Vagina (tissue), 2 donors: Measurements from ENCODE around the gene NDUFAF8. TPM values are rescaled to one million over a fixed set of nuclear protein-coding genes. Genes with fewer than 3 reads are reported as not detected.

ENCODE experiments used
- DNase-seq, 2 donors: peaks; one replicate each; pipeline ENCODE4 v3.0.0-alpha.2; 2017; ENCODE audit errors: extremely low spot score in 2 of 2
- H3K27ac ChIP-seq: fragments of 200-600 bp; sonication (generic); one replicate; pipeline ENCODE4 v1.5.1; 2019
- H3K27me3 ChIP-seq: fragments of 200-600 bp; sonication (generic); one replicate; pipeline ENCODE4 v1.5.1; 2019
- H3K36me3 ChIP-seq, 2 donors: fragments of 200-600 bp; sonication (generic); one replicate each; pipeline ENCODE4 v1.5.1; 2017 to 2019
- H3K4me1 ChIP-seq: fragments of 200-600 bp; sonication (generic); one replicate; pipeline ENCODE4 v1.5.1; 2019
- H3K4me3 ChIP-seq, 2 donors: fragments of 200-600 bp; sonication (generic); 1 replicate in 1 of 2; 2 replicates in 1 of 2; pipeline ENCODE4 v1.5.1; 2016 to 2019
- H3K9me3 ChIP-seq: fragments of 200-600 bp; sonication (generic); one replicate; pipeline ENCODE4 v1.5.1; 2019
- POLR2A ChIP-seq, 2 donors: fragments of 450-650 bp; IDR thresholded peaks; one replicate each; pipeline ENCODE4 v1.6.1; 2017; ENCODE audit warnings: antibody characterized with exemption in 2 of 2, mild to moderate bottlenecking in 2 of 2, moderate library complexity in 2 of 2
- POLR2AphosphoS5 ChIP-seq, 2 donors: sonication (generic); formaldehyde crosslinking; IDR thresholded peaks; one replicate each; pipeline ENCODE4 v1.9.0; 2017; ENCODE audit warnings: antibody characterized with exemption in 2 of 2, mild to moderate bottlenecking in 2 of 2, low read depth in 1 of 2; ENCODE audit not compliant: insufficient read depth in 1 of 2
- intact Hi-C: fragments of 100-400 bp; cut with DNase I; formaldehyde crosslinking; loops from one replicate; pipeline ENCODE4 v1.15.1; 2023
- total RNA-seq: library from RNA; depleted of rRNA; stranded (reverse); fragments of >200 nt; gene quantifications from one replicate; pipeline ENCODE4 v1.2.3, GENCODE V29; 2016
- TF ChIP-seq, protein P1 (sequence below), 3 experiments: fragments of 450-650 bp in 2 of 3; fragments of 200-600 bp in 1 of 3; sonication (generic) in 1 of 3; IDR thresholded peaks; one replicate each; pipeline ENCODE4 v1.5.1; 2017 to 2019; ENCODE audit warnings: antibody characterized with exemption in 3 of 3, mild to moderate bottlenecking in 2 of 3, moderate library complexity in 2 of 3

Gene NDUFAF8
- total RNA-seq, 1 donor from 2014 or later = 52.5 TPM

DNA sequence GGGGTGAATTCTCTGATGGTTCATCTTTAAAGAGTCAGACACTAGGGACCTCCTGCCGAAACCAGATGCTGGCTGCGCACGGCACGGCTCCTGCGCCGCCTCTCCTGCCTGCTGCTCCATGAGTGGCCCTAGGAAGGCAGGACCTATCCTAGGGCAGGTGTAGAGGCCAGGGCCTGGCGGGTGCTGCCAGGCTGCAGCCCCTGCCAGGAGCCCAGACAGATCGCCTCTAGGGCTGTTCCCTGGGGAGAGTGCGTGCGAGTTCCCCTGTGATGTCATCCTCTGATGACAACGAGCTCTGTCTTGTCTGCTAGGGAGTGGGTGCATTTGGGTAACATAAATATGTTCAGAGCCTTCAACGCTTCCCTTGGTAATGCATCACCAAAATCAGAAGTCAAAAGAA lies 32.1 kb downstream of the NDUFAF8 start:
- peaks cover 0 to 60% of the 10 kb centered on the region in 2 donors for H3K36me3 ChIP-seq
- H3K27me3 ChIP-seq = no peaks in the 10 kb centered on the region
- H3K4me3 ChIP-seq = no peak overlapping the region
- DNase-seq = no peak
- H3K4me1 ChIP-seq = no peaks in the 10 kb centered on the region
- TF ChIP-seq POLR2AphosphoS5 (IDR thresholded peaks at IDR 0.05; ENCODE audit: insufficient read depth in 1 of 2, low read depth in 1 of 2) = no peak
- intact Hi-C loops = no loop called here
- H3K9me3 ChIP-seq = no peaks in the 10 kb centered on the region
- H3K27ac ChIP-seq = no peak overlapping the region

DNA sequence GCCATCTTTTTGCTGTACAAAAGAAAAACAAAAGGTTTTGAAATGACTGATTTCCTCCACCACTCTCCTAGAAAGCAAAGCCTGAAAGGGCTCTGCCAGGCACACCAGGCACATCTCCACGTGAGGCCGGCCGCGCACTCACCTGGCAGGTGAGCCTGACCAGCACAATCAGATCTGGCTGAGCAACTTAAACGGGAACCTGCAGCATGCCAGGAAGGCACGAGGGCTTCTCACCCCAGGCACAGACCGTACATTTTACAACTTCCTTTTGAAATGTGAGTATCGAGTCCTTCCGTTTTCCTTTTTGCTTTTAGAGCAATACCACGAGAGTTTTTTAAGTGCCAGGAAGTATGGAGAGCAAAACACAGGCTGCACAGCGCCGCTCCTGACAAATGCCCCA lies 33.5 kb downstream of the NDUFAF8 start:
- no peak overlapping the region for H3K27ac ChIP-seq
- peaks cover 0 to 61% of the 10 kb centered on the region in 2 donors for H3K36me3 ChIP-seq
- intact Hi-C loops = no loop called here
- TF ChIP-seq POLR2AphosphoS5 (IDR thresholded peaks at IDR 0.05; ENCODE audit: insufficient read depth in 1 of 2, low read depth in 1 of 2) = no peak
- no peak for TF ChIP-seq POLR2A (IDR thresholded peaks at IDR 0.05)
- TF ChIP-seq, protein P1, sequence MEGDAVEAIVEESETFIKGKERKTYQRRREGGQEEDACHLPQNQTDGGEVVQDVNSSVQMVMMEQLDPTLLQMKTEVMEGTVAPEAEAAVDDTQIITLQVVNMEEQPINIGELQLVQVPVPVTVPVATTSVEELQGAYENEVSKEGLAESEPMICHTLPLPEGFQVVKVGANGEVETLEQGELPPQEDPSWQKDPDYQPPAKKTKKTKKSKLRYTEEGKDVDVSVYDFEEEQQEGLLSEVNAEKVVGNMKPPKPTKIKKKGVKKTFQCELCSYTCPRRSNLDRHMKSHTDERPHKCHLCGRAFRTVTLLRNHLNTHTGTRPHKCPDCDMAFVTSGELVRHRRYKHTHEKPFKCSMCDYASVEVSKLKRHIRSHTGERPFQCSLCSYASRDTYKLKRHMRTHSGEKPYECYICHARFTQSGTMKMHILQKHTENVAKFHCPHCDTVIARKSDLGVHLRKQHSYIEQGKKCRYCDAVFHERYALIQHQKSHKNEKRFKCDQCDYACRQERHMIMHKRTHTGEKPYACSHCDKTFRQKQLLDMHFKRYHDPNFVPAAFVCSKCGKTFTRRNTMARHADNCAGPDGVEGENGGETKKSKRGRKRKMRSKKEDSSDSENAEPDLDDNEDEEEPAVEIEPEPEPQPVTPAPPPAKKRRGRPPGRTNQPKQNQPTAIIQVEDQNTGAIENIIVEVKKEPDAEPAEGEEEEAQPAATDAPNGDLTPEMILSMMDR (IDR thresholded peaks at IDR 0.05) = no peak
- no peaks in the 10 kb centered on the region for H3K9me3 ChIP-seq
- H3K4me1 ChIP-seq = peaks cover 9% of the 10 kb centered on the region
- no peak overlapping the region for H3K4me3 ChIP-seq
- H3K27me3 ChIP-seq = no peaks in the 10 kb centered on the region
- no peak for DNase-seq

DNA sequence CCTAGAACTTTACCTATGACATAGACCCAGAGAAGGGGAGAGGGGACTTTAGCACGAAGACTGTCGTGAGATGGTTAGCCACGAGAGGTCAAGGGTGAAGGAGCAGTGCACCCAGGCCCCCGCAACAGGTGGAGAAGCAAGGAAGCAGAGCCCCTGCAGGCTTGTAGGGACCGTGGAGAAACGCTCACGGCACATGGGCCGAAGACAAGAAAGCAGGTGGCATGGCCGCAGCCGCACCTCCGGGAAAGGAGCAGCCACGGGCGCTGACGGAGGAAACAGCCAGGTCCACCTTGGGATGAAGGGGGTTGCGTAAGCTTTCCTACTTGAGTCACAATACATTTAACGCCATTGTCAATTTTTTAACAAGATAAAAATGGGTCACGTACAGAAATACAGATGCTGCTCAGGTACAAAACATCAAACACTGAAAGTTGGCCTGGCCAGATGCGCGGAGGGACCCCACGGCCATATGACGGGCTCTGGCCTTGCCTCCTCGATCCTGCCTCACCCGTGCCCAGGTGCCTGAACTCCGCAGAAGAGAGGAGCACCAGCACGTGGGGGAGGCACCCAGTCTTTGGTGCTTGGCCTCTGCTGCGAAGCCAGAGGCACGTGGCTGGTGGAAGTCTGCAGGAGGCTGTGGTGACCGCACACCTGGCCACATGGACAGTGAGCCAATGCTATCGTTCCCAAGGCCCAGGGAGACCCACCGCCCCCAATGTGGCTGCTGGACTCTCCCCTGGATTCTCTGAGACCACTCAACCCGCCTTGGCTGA lies 34.8 kb downstream of the NDUFAF8 start:
- DNase-seq = no peak
- Histone ChIP-seq H3K36me3 (peaks cover 0 to 64% of the 10 kb centered on the region in 2 donors), H3K4me1 (peaks cover 15% of the 10 kb centered on the region), H3K27ac (no peak overlapping the region), H3K27me3 (no peaks in the 10 kb centered on the region), H3K9me3 (no peaks in the 10 kb centered on the region), H3K4me3 (no peak overlapping the region)
- intact Hi-C loops = no loop called here
- TF ChIP-seq, protein P1 (IDR thresholded peaks at IDR 0.05) = no peak

DNA sequence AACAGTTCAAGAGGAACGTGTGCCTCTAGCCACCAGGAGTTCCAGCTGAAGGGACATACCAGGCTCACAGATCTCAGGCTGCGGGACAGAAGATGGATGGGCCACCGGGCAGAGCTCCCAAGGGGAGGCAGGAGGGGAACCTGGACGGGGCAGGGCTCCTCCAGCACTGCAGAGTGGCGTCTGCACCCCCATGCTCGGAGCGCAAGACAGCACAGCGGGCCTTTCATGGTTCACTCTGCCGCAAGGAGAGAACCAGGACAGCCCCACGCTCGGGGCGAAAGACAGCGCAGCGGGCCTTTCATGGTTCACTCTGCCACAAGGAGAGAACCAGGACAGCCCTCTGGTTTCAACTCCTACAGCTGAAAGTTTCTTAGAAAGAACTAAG lies 35.3 kb downstream of the NDUFAF8 start:
- H3K4me1 ChIP-seq = peaks cover 15% of the 10 kb centered on the region
- no peak overlapping the region for H3K4me3 ChIP-seq
- peaks cover 0 to 64% of the 10 kb centered on the region in 2 donors for H3K36me3 ChIP-seq
- TF ChIP-seq POLR2AphosphoS5 (IDR thresholded peaks at IDR 0.05; ENCODE audit: insufficient read depth in 1 of 2, low read depth in 1 of 2) (no peak), POLR2A (IDR thresholded peaks at IDR 0.05) (no peak)
- TF ChIP-seq, protein P1 (IDR thresholded peaks at IDR 0.05) = no peak
- no peaks in the 10 kb centered on the region for H3K27me3 ChIP-seq
- no peak overlapping the region for H3K27ac ChIP-seq
- no peaks in the 10 kb centered on the region for H3K9me3 ChIP-seq
- intact Hi-C loops = no loop called here
- DNase-seq = no peak

DNA sequence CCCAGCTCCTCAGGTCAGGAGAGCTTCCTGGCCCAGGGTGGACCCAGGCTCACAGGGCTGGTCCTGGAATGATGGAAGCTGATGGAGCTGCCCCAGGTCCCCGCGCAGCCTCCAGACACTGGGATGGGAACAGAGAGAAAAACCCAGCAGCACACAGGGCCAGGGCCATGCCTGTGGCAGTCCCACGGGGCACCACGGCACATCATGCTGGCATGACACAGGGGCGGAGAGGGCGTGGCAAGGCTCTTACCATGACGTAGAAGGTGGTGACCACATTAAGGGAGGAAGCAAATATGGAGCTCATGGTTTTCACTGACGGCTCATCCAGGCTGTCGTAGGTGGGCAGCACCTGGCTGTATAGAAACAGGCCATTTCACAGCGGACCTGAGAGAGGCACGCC lies 37.7 kb downstream of the NDUFAF8 start:
- TF ChIP-seq POLR2A (IDR thresholded peaks at IDR 0.05) (no peak), POLR2AphosphoS5 (IDR thresholded peaks at IDR 0.05; ENCODE audit: insufficient read depth in 1 of 2, low read depth in 1 of 2) (no peak)
- TF ChIP-seq, protein P1 (IDR thresholded peaks at IDR 0.05) = no peak
- Histone ChIP-seq H3K4me1 (peaks cover 15% of the 10 kb centered on the region), H3K4me3 (no peak overlapping the region), H3K36me3 (peaks cover 0 to 61% of the 10 kb centered on the region in 2 donors), H3K27me3 (no peaks in the 10 kb centered on the region), H3K9me3 (no peaks in the 10 kb centered on the region), H3K27ac (peak overlapping the region; percentile 16)
- intact Hi-C loops = no loop called here
- DNase-seq = no peak
